Activated naive CD4-positive, alpha-beta T cell treated with anti-CD3 and anti-CD28 coated beads, Interleukin-2, amount 50 U/mL, for 24 hours (primary cell): Measurements from ENCODE around the gene ARHGEF38.
"Not testable (repeated sequence)": the region's sequence is repeated elsewhere in the genome, so short reads cannot be mapped to it uniquely, and the experiment has no call there.

Source experiments
- H3K27ac Mint-ChIP-seq: one replicate; pipeline ENCODE4 v1.8.0; 2021; ENCODE audit warnings: mild to moderate bottlenecking, mixed read lengths
- H3K27me3 Mint-ChIP-seq: one replicate; pipeline ENCODE4 v1.8.0; 2021; ENCODE audit warnings: mixed read lengths
- H3K36me3 Mint-ChIP-seq: one replicate; pipeline ENCODE4 v1.8.0; 2021; ENCODE audit warnings: mixed read lengths
- H3K4me1 Mint-ChIP-seq: one replicate; pipeline ENCODE4 v1.8.0; 2021; ENCODE audit warnings: mixed read lengths
- H3K4me3 Mint-ChIP-seq: one replicate; pipeline ENCODE4 v1.8.0; 2021; ENCODE audit warnings: mild to moderate bottlenecking, mixed read lengths
- H3K9me3 Mint-ChIP-seq: one replicate; pipeline ENCODE4 v1.8.0; 2021; ENCODE audit warnings: mixed read lengths

Gene ARHGEF38

DNA sequence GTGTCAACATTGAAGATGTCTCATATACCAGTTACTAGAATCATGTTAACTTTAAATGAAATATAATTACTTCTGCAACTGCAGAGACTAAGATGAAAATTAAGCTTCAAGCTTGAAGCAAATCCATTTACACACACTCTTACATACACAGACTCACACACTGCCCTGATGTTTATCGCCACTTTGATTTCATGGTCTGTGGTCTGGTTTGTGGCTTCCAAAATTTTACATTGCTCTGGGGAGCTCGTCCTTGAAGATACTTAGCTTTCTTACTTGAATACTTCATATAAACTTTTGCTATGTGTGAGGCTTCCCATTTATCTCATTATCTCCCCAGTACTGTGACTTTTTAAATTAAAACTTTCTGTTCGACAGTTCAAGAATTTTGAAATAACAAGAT, 35.8 kb downstream of the ARHGEF38 start:
- H3K27me3 Mint-ChIP-seq, result peaks cover 18% of the 10 kb centered on the region
- H3K9me3 Mint-ChIP-seq, result no peaks in the 10 kb centered on the region
- H3K4me1 Mint-ChIP-seq, result no peaks in the 10 kb centered on the region
- H3K36me3 Mint-ChIP-seq, result no peaks in the 10 kb centered on the region
- no peak overlapping the region for H3K27ac Mint-ChIP-seq
- no peak overlapping the region for H3K4me3 Mint-ChIP-seq

DNA sequence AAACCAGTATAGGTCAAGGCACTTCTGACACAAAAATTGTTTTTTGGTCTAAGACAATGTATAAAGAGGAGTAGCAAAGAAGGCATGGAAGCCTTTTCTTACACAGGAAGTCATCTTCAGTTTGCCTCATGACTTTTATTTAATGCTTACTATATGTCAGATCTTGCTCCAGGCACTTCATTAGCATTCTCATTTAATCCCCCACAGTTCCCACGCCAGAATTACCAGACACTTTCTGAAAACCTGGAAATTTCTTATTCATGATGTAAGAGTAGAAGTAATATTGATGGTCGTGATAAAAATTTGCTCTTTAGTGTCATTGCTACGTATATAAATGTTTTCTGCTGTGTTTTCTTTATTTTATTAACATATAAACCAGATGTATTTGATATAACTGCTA, 39.2 kb downstream of the ARHGEF38 start:
- Mint-ChIP-seq H3K36me3 (no peaks in the 10 kb centered on the region), H3K4me3 (no peak overlapping the region), H3K4me1 (no peaks in the 10 kb centered on the region), H3K27me3 (peaks cover 23% of the 10 kb centered on the region), H3K9me3 (no peaks in the 10 kb centered on the region), H3K27ac (no peak overlapping the region)

- Mint-ChIP-seq H3K4me3 (no peak overlapping the region), H3K27me3 (peaks cover 18% of the 10 kb centered on the region), H3K9me3 (no peaks in the 10 kb centered on the region), H3K4me1 (no peaks in the 10 kb centered on the region), H3K27ac (no peak overlapping the region), H3K36me3 (no peaks in the 10 kb centered on the region)
Observed at GRCh38 chr4:105594099-105595010, 41.9 kb downstream of the ARHGEF38 start.

GRCh38 chr4:105596684-105597083, 44.3 kb downstream of the ARHGEF38 start:
- Mint-ChIP-seq H3K9me3 (no peaks in the 10 kb centered on the region), H3K36me3 (no peaks in the 10 kb centered on the region), H3K27ac (no peak overlapping the region), H3K4me1 (no peaks in the 10 kb centered on the region), H3K27me3 (peaks cover 15% of the 10 kb centered on the region), H3K4me3 (no peak overlapping the region)

DNA sequence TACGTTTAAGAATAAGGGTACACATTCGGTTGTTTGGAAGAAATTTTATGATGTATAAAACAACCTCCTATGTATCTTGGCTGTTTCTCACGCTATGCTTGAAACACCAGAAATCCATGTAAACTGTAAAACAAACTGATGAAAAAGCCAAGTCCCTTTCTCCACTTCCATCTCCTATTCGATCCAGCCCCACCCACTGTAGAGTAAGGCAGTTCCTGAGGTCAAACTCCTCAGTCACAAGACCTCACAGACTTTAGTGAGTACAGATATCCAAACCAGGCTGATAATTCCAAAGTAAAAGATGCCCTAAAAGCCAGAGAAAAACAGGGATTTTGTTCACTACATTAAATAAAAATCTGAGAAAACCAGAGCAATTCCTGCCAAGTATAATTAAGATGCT, 45.6 kb downstream of the ARHGEF38 start:
- no peaks in the 10 kb centered on the region for H3K36me3 Mint-ChIP-seq

GRCh38 chr4:105598787-105599186, 46.4 kb downstream of the ARHGEF38 start:
- no peaks in the 10 kb centered on the region for H3K36me3 Mint-ChIP-seq
- H3K4me3 Mint-ChIP-seq, result no peak overlapping the region
- H3K27me3 Mint-ChIP-seq, result peaks cover 14% of the 10 kb centered on the region
- H3K4me1 Mint-ChIP-seq, result no peaks in the 10 kb centered on the region
- no peaks in the 10 kb centered on the region for H3K9me3 Mint-ChIP-seq
- no peak overlapping the region for H3K27ac Mint-ChIP-seq

More for the DNA sequence above, 45.6 kb downstream of the ARHGEF38 start:
- Mint-ChIP-seq H3K4me1 (no peaks in the 10 kb centered on the region), H3K27me3 (peaks cover 14% of the 10 kb centered on the region), H3K4me3 (no peak overlapping the region), H3K9me3 (no peaks in the 10 kb centered on the region), H3K27ac (no peak overlapping the region)

GRCh38 chr4:105599482-105599881, 47.1 kb downstream of the ARHGEF38 start:
- no peaks in the 10 kb centered on the region for H3K36me3 Mint-ChIP-seq
- H3K27me3 Mint-ChIP-seq, result peaks cover 11% of the 10 kb centered on the region
- no peak overlapping the region for H3K27ac Mint-ChIP-seq
- no peaks in the 10 kb centered on the region for H3K4me1 Mint-ChIP-seq
- H3K9me3 Mint-ChIP-seq, result no peaks in the 10 kb centered on the region
- H3K4me3 Mint-ChIP-seq, result no peak overlapping the region

- H3K4me1 Mint-ChIP-seq, result no peaks in the 10 kb centered on the region
- H3K27ac Mint-ChIP-seq, result no peak overlapping the region
- peaks cover 8% of the 10 kb centered on the region for H3K27me3 Mint-ChIP-seq
- no peak overlapping the region for H3K4me3 Mint-ChIP-seq
- H3K9me3 Mint-ChIP-seq, result no peaks in the 10 kb centered on the region
- no peaks in the 10 kb centered on the region for H3K36me3 Mint-ChIP-seq
Observed at GRCh38 chr4:105599932-105600655, 47.7 kb downstream of the ARHGEF38 start.

DNA sequence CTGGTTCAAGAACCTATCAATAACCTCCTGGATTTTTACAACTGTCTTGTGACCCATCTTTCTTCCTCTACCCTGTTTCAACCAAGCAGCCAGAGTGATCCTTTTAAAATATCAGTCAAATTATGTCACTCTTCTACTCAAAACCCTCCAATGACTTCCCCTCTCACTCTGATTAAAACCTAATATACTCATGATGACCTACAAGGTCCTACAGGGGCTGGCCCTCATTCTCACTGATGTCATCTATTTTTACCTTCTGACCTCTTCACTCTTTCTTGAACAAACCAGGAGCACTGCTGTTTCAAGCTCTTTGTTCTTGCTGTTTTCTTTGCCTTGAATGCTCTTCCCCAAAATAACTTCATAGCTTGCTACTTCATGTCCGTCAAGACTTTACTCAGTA, 48.5 kb downstream of the ARHGEF38 start:
- Mint-ChIP-seq H3K4me1 (no peaks in the 10 kb centered on the region), H3K9me3 (no peaks in the 10 kb centered on the region), H3K27me3 (peaks cover 8% of the 10 kb centered on the region), H3K4me3 (no peak overlapping the region), H3K27ac (no peak overlapping the region), H3K36me3 (no peaks in the 10 kb centered on the region)

GRCh38 chr4:105601406-105601805, 49.0 kb downstream of the ARHGEF38 start:
- Mint-ChIP-seq H3K27me3 (peaks cover 7% of the 10 kb centered on the region), H3K36me3 (no peaks in the 10 kb centered on the region), H3K4me1 (no peaks in the 10 kb centered on the region), H3K27ac (no peak overlapping the region), H3K9me3 (no peaks in the 10 kb centered on the region), H3K4me3 (no peak overlapping the region)

DNA sequence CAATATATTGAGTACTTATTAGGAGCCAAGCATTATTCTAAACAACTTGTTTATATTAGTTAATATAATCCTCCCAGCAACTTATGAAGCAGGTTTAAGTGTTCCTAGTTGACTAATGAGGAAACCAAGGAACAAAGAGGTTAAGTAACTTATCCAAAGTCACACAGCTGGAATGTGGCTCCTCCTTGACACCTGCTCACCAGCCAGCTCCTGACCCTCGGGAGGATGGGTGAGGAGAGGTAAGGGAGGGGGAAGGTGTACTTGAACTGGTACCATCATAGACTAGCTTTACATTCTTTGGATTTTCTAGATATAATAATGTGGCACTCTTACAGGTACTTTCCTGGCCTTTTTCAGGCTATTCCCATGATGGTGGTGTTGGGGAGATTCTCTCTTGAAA, 50.7 kb downstream of the ARHGEF38 start:
- Mint-ChIP-seq H3K9me3 (no peaks in the 10 kb centered on the region), H3K27me3 (no peaks in the 10 kb centered on the region), H3K4me3 (no peak overlapping the region), H3K36me3 (no peaks in the 10 kb centered on the region), H3K4me1 (no peaks in the 10 kb centered on the region), H3K27ac (no peak overlapping the region)

DNA sequence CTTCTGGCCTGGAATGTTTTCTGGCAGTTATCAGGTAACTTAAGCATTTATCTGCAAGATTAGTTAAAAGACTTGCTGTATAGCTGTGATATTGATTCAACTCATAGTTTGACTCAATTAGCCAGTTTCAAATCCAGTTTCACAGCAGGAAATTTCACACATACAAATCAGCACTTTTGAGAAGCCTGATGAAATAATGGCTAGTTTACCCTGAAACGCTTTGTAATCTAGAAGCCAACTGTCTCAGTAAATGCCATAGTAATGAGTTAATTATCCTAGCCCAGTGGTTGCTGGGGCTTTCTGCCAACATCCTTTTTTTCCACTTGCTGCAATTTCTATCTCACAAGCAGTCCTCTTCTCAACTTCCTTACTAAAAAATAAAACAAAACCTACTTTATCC, 53.1 kb downstream of the ARHGEF38 start:
- peaks cover 3% of the 10 kb centered on the region for H3K27me3 Mint-ChIP-seq
- no peaks in the 10 kb centered on the region for H3K4me1 Mint-ChIP-seq
- no peaks in the 10 kb centered on the region for H3K9me3 Mint-ChIP-seq
- no peak overlapping the region for H3K27ac Mint-ChIP-seq
- no peaks in the 10 kb centered on the region for H3K36me3 Mint-ChIP-seq
- no peak overlapping the region for H3K4me3 Mint-ChIP-seq

- no peaks in the 10 kb centered on the region for H3K36me3 Mint-ChIP-seq
Observed at GRCh38 chr4:105607876-105608275, 55.5 kb downstream of the ARHGEF38 start.

DNA sequence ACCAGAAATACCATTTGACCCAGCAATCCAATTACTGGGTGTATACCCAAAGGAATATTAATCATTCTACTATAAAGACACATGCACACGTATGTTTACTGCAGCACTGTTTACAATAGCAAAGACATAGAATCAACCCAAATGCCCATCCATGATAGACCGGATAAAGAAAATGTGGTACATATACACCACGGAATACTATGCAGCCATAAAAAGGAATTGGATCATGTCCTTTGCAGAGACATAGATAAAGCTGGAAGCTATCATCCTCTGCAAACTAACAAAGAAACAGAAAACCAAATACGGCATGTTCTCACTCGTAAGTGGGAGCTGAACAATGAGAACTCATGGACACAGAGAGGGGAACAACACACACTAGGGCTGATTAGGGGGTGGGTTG, 57.4 kb downstream of the ARHGEF38 start:
- not testable (repeated sequence) for H3K27ac Mint-ChIP-seq, H3K27me3 Mint-ChIP-seq, H3K4me1 Mint-ChIP-seq, H3K9me3 Mint-ChIP-seq, H3K36me3 Mint-ChIP-seq, H3K4me3 Mint-ChIP-seq

More at GRCh38 chr4:105607876-105608275, 55.5 kb downstream of the ARHGEF38 start:
- no peak overlapping the region for H3K27ac Mint-ChIP-seq
- H3K4me1 Mint-ChIP-seq, result no peaks in the 10 kb centered on the region
- peaks cover 3% of the 10 kb centered on the region for H3K27me3 Mint-ChIP-seq
- H3K4me3 Mint-ChIP-seq, result no peak overlapping the region
- no peaks in the 10 kb centered on the region for H3K9me3 Mint-ChIP-seq

- Mint-ChIP-seq H3K27me3 (peaks cover 3% of the 10 kb centered on the region), H3K27ac (no peak overlapping the region), H3K36me3 (no peaks in the 10 kb centered on the region), H3K4me3 (no peak overlapping the region), H3K4me1 (no peaks in the 10 kb centered on the region), H3K9me3 (no peaks in the 10 kb centered on the region)
Observed at GRCh38 chr4:105613306-105613705, 60.9 kb downstream of the ARHGEF38 start.

DNA sequence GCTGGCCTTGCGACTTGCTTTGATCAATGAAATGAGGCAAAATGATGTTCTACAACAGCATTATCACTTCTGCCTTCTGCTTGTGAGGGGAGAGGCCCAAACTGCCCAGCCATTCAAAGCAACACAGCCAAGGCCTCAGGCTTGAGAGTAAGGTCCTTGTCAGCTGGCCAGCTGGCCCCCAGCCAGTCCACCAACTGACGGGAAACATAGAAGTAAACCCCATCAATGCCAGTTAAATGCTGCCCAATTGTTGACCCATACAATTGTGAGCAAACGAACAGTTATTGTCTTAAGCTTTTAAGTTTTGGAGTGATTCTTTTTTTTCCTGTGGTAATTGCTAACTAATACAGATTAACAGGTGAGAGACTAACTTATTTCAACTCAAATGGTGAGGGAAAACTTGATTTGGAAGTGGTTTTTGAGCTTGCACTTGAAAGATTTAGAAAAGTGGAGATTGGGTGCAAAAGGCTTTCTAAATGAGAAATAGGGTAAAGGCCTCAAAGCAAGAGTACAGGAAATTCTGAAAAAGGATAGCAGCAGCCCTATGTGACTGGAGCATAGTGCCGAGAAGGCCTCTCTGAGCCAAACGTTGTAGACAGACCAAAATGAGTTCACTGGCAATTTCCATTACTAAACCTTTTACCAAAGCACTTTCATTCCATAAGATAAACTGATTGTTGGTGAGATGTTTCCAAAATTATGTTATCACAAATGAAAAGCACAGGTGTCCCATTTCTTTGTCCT, 66.9 kb downstream of the ARHGEF38 start:
- H3K27me3 Mint-ChIP-seq, result peaks cover 3% of the 10 kb centered on the region
- H3K4me3 Mint-ChIP-seq, result no peak overlapping the region
- no peaks in the 10 kb centered on the region for H3K4me1 Mint-ChIP-seq
- no peak overlapping the region for H3K27ac Mint-ChIP-seq
- no peaks in the 10 kb centered on the region for H3K36me3 Mint-ChIP-seq
- no peaks in the 10 kb centered on the region for H3K9me3 Mint-ChIP-seq
